K562 (cell line): ENCODE measurements around the gene CTF1. TPM values are rescaled to one million over a fixed set of nuclear protein-coding genes. Genes with fewer than 3 reads are reported as not detected.
A peak's percentile ranks its signal among the peaks of the same experiment; 100 is the strongest.

Source experiments
- FOXA3 ChIP-seq, 2 experiments: fragments of 450-650 bp in 1 of 2; sonication (generic) in 1 of 2; formaldehyde crosslinking; IDR thresholded peaks in 1 of 2; conservative IDR thresholded peaks in 1 of 2; 2 replicates each; pipeline versions ENCODE4 v1.4.0 to v1.8.0; 2020 to 2022; ENCODE audit warnings: mild to moderate bottlenecking in 2 of 2, missing genetic modification reagents in 1 of 2
- HNRNPK ChIP-seq: fragments of 200-400 bp; formaldehyde crosslinking; IDR thresholded peaks from one replicate; pipeline ENCODE4 v1.6.1; 2018; ENCODE audit warnings: mild to moderate bottlenecking, low read depth, low read length; ENCODE audit not compliant: poor library complexity, severe bottlenecking
- MTA2 ChIP-seq: fragments of 450-650 bp; IDR thresholded peaks from 2 replicates; pipeline ENCODE4 v1.6.1; 2016; ENCODE audit warnings: low read depth
- PHTF2 ChIP-seq: fragments of 250-450 bp; sonication (Bioruptor Pico); IDR thresholded peaks from 2 replicates; pipeline ENCODE4 v1.5.0; 2021; ENCODE audit warnings: mild to moderate bottlenecking
- RBBP5 ChIP-seq: fragments of 200-600 bp; sonication (generic); IDR thresholded peaks from 2 replicates; pipeline ENCODE4 v1.6.1; 2012; ENCODE audit warnings: borderline replicate concordance, mild to moderate bottlenecking, low read length, control low read depth, inconsistent platforms; ENCODE audit not compliant: insufficient read depth, poor library complexity, severe bottlenecking
- RBFOX2 ChIP-seq: fragments of 200-400 bp; formaldehyde crosslinking; IDR thresholded peaks from 2 replicates; pipeline ENCODE4 v1.6.1; 2017; ENCODE audit warnings: low read depth, mild to moderate bottlenecking, low read length, moderate library complexity
- RBM39 ChIP-seq: fragments of 200-400 bp; formaldehyde crosslinking; optimal IDR thresholded peaks from 2 replicates; pipeline ENCODE3; 2018; ENCODE audit warnings: low read depth, low read length
- TCF15 ChIP-seq: fragments of 250-450 bp; sonication (Bioruptor Pico); IDR thresholded peaks from 2 replicates; pipeline ENCODE4 v1.8.0; 2022; ENCODE audit warnings: moderate library complexity, mild to moderate bottlenecking, inconsistent platforms
- TFAP4 ChIP-seq: sonication (generic); formaldehyde crosslinking; IDR thresholded peaks from 2 replicates; pipeline ENCODE4 v1.8.0; 2022; ENCODE audit warnings: missing genetic modification reagents, mild to moderate bottlenecking, moderate library complexity, borderline replicate concordance
- XRCC3 ChIP-seq: fragments of 450-650 bp; IDR thresholded peaks from 2 replicates; pipeline ENCODE4 v1.6.1; 2017; ENCODE audit warnings: mild to moderate bottlenecking, moderate library complexity
- ZBED1 ChIP-seq: IDR thresholded peaks from 2 replicates; pipeline ENCODE4 v1.6.1; 2014
- ZNF133 ChIP-seq: fragments of 250-450 bp; sonication (Bioruptor Pico); IDR thresholded peaks from 2 replicates; pipeline ENCODE4 v1.4.0; 2020; ENCODE audit warnings: mild to moderate bottlenecking
- ZNF184 ChIP-seq: sonication (generic); formaldehyde crosslinking; IDR thresholded peaks from 2 replicates; pipeline ENCODE4 v1.5.0; 2020; ENCODE audit warnings: missing genetic modification reagents
- ZNF3 ChIP-seq: fragments of 250-450 bp; sonication (Bioruptor Pico); IDR thresholded peaks from 2 replicates; pipeline ENCODE4 v1.5.0; 2021; ENCODE audit warnings: mild to moderate bottlenecking, moderate library complexity
- ZNF398 ChIP-seq: fragments of 250-450 bp; sonication (Bioruptor Pico); IDR thresholded peaks from 2 replicates; pipeline ENCODE4 v1.8.0; 2021; ENCODE audit warnings: moderate library complexity, mild to moderate bottlenecking, inconsistent platforms
- ZNF507 ChIP-seq: conservative IDR thresholded peaks from 2 replicates; pipeline ENCODE4 v1.6.1; 2017; ENCODE audit warnings: missing genetic modification characterization, missing compliant biosample characterization
- ZNF707 ChIP-seq: fragments of 250-450 bp; sonication (Bioruptor Pico); conservative IDR thresholded peaks from 2 replicates; pipeline ENCODE4 v1.8.0; 2022; ENCODE audit warnings: inconsistent platforms, mild to moderate bottlenecking, moderate library complexity
- polyA plus RNA-seq, 8 experiments: library from polyadenylated mRNA; depleted of rRNA in 4 of 8; stranded (reverse) in 5 of 8; unstranded in 3 of 8; fragments of >200 nt; fragmentation: Nextera tagmentation in 2 of 8; fragmentation: Illumina TruSeq in 1 of 8; extraction: Ambion mirVana in 2 of 8; extraction: Trizol in 1 of 8; gene quantifications; 2 replicates each; pipeline versions ENCODE4 v1.2.1 to v1.2.3, GENCODE V29; 2011 to 2014; ENCODE audit warnings: inconsistent platforms in 1 of 8, missing spikeins in 1 of 8
- total RNA-seq, 7 experiments: library from RNA; depleted of rRNA in 6 of 7; stranded (reverse); fragments of >200 nt in 6 of 7; fragmentation: Illumina TruSeq in 2 of 7; extraction: Trizol in 2 of 7; gene quantifications; 2 replicates each; pipeline versions ENCODE4 v1.2.1 to v1.2.3, GENCODE V29; 2011 to 2021; ENCODE audit warnings: low replicate concordance in 1 of 7
- TF ChIP-seq, protein P1 (sequence below): sonication (generic); formaldehyde crosslinking; IDR thresholded peaks from 2 replicates; pipeline ENCODE4 v1.8.1; 2023; ENCODE audit warnings: mild to moderate bottlenecking, missing genetic modification reagents
- TF ChIP-seq, protein P2 (sequence below): fragments of 150-350 bp; IDR thresholded peaks from 2 replicates; pipeline ENCODE4 v1.6.1; 2014; ENCODE audit warnings: low read depth, mild to moderate bottlenecking, low read length, borderline replicate concordance

The CTF1 gene
- total and polyA plus RNA-seq, 9 of the 15 experiments (the other 6 are each of a cell fraction or from before 2014, with no cell fraction given): 0.24 to 2.5 (median 0.44) TPM

- TF ChIP-seq TFAP4 (CRISPR knock-in tag) (peak; percentile 96), ZNF133 (CRISPR knock-in tag) (no peak), TCF15 (no peak), ZNF398 (no peak), ZNF3 (CRISPR knock-in tag) (no peak), XRCC3 (no peak), ZBED1 (0 out of 2 replicates have a peak, but pooled peaks have one; percentile 60), RBBP5 (peak; percentile 89), RBFOX2 (peak; percentile 97), ZNF707 (CRISPR knock-in tag) (no peak), ZNF184 (CRISPR knock-in tag) (no peak), PHTF2 (no peak), HNRNPK (no peak), MTA2 (no peak), ZNF507 (tag) (no peak), RBM39 (no peak), FOXA3 (CRISPR knock-in tag; conservative IDR thresholded peaks at IDR 0.05 in 1 of 2, IDR thresholded peaks at IDR 0.05 in 1 of 2) (0 out of 4 replicates have a peak, but pooled peaks of 1 of the 2 experiments have one; percentile 12)
- TF ChIP-seq, protein P1, sequence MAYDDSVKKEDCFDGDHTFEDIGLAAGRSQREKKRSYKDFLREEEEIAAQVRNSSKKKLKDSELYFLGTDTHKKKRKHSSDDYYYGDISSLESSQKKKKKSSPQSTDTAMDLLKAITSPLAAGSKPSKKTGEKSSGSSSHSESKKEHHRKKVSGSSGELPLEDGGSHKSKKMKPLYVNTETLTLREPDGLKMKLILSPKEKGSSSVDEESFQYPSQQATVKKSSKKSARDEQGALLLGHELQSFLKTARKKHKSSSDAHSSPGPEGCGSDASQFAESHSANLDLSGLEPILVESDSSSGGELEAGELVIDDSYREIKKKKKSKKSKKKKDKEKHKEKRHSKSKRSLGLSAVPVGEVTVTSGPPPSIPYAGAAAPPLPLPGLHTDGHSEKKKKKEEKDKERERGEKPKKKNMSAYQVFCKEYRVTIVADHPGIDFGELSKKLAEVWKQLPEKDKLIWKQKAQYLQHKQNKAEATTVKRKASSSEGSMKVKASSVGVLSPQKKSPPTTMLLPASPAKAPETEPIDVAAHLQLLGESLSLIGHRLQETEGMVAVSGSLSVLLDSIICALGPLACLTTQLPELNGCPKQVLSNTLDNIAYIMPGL (CRISPR knock-in tag): no peak
- TF ChIP-seq, protein P2, sequence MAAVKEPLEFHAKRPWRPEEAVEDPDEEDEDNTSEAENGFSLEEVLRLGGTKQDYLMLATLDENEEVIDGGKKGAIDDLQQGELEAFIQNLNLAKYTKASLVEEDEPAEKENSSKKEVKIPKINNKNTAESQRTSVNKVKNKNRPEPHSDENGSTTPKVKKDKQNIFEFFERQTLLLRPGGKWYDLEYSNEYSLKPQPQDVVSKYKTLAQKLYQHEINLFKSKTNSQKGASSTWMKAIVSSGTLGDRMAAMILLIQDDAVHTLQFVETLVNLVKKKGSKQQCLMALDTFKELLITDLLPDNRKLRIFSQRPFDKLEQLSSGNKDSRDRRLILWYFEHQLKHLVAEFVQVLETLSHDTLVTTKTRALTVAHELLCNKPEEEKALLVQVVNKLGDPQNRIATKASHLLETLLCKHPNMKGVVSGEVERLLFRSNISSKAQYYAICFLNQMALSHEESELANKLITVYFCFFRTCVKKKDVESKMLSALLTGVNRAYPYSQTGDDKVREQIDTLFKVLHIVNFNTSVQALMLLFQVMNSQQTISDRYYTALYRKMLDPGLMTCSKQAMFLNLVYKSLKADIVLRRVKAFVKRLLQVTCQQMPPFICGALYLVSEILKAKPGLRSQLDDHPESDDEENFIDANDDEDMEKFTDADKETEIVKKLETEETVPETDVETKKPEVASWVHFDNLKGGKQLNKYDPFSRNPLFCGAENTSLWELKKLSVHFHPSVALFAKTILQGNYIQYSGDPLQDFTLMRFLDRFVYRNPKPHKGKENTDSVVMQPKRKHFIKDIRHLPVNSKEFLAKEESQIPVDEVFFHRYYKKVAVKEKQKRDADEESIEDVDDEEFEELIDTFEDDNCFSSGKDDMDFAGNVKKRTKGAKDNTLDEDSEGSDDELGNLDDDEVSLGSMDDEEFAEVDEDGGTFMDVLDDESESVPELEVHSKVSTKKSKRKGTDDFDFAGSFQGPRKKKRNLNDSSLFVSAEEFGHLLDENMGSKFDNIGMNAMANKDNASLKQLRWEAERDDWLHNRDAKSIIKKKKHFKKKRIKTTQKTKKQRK: no peak
These were observed 21.3 kb upstream of the CTF1 start (continued) for GRCh38 chr16:30874821-30875717.
